Measurements from ENCODE around the gene CENPT.

GRCh38 chr16:67873435-67874370 is 26.2 kb upstream of the CENPT start:
- TF ChIP-seq POLR2A (IDR thresholded peaks at IDR 0.05) (no peak), CTCF (IDR thresholded peaks at IDR 0.05) (no peak)

Data from body of pancreas (tissue), 4 donors.